Measurements from ENCODE around the gene VCP.

VCP gene

DNA sequence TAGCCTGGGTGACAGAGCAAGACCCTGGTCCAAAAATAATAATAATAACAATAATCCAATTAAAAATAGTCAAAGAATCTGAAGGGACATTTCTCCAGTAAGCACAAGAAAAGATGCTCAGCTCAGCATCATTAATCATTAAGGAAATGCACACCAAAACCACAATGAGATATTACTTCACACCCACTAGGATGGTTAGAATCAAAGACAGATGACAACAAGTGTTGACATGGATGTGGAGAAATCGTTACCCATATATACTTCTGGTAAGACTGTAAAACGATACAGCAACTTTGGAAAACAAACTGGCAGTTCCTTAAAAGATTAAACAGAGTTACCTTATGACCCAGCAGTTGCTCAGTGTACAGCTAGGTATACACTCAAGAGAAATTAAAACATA, 12.7 kb upstream of the VCP start:
- no peak for DNase-seq (ENCODE audit: low read depth in 2 of 2)

DNA sequence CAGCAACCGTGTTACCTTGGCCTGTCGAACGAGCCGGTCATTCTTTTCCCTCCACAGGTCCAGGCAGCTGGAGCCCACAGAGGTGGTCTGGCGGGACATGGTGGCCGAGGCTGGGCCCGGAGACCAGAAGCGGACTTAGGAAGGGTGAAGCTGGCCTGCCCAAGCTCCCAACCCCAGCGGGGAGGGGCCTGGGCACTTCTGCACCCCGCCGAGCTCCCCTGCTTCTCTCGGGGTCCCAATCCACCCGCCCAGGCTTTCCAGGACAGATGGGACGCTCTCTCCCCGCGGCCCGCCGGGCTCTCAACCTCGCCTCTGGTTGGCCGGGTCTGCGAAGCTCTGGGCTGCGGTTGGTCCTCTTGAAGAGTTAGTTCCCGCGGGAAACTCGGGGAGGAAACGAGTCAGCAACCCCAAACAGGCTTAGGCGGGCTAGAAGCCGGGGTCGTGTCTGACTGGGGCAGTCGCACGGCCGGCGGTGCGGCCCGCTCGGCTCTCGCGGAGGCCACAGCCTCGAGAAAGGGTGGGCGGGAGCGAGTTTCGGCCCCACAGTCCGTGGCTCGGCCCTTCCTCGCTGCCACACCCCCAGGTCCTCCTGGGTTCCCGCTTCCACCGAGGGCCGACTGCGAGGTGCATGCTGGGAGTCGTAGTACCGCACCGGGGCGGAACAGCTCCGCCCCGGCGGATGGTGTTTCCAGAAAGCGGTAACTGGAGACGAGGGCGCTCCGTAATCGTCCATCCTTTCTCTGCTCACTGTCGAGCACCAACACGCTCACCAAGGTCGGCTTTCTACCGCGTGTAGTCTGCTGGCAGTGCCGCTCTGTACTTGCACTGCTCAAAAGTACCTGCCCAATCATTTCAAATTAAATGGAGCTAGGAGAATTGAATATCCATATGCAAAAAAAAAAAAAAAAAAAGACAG, 7.3 kb upstream of the VCP start, which contains the start of gene FANCG:
TSS of gene FANCG (minus strand) at position 517 of the 916 bp plus-strand sequence. CDS start at position 99, 418 bp downstream.
- peak; percentile 93 for DNase-seq (ENCODE audit: low read depth in 2 of 2)
- H3K4me3 ChIP-seq (replicated peaks in 1 of 2; ENCODE audit: low read depth in 2 of 2, low read length in 2 of 2) = peak within 1 kb of the TSS; percentile 71 to 74
- TF ChIP-seq, protein P1, sequence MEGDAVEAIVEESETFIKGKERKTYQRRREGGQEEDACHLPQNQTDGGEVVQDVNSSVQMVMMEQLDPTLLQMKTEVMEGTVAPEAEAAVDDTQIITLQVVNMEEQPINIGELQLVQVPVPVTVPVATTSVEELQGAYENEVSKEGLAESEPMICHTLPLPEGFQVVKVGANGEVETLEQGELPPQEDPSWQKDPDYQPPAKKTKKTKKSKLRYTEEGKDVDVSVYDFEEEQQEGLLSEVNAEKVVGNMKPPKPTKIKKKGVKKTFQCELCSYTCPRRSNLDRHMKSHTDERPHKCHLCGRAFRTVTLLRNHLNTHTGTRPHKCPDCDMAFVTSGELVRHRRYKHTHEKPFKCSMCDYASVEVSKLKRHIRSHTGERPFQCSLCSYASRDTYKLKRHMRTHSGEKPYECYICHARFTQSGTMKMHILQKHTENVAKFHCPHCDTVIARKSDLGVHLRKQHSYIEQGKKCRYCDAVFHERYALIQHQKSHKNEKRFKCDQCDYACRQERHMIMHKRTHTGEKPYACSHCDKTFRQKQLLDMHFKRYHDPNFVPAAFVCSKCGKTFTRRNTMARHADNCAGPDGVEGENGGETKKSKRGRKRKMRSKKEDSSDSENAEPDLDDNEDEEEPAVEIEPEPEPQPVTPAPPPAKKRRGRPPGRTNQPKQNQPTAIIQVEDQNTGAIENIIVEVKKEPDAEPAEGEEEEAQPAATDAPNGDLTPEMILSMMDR (IDR thresholded peaks at IDR 0.05; ENCODE audit: low read depth, low read length) = no peak

More for the DNA sequence above, 12.7 kb upstream of the VCP start:
- H3K4me3 ChIP-seq (replicated peaks in 1 of 2; ENCODE audit: low read depth in 2 of 2, low read length in 2 of 2) = no peak overlapping the region
- TF ChIP-seq, protein P1 (IDR thresholded peaks at IDR 0.05; ENCODE audit: low read depth, low read length) = no peak

DNA sequence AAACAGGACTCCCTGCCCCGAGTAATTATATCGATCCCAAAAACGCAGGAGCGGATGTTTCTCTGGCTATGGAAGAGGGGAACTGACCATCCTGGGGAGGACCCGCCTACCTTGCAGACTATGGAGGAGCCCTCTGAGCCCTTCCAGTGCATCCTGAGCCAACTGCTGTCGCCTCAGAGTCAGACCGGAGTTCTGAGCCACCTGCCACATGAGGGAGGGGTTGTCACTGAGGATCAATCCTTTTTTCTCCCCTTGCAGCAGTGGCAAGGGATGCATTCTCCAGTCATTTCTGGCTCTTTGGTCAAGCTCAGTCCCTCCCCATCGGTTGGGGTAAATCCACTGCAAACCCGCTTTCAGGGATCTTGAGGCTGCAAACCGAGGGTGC, 6.6 kb upstream of the VCP start:
- TF ChIP-seq, protein P1 (IDR thresholded peaks at IDR 0.05; ENCODE audit: low read depth, low read length) = no peak
- H3K4me3 ChIP-seq (replicated peaks in 1 of 2; ENCODE audit: low read depth in 2 of 2, low read length in 2 of 2) = peak overlapping the region; percentile 71 to 74
- DNase-seq (ENCODE audit: low read depth in 2 of 2) = no peak

DNA sequence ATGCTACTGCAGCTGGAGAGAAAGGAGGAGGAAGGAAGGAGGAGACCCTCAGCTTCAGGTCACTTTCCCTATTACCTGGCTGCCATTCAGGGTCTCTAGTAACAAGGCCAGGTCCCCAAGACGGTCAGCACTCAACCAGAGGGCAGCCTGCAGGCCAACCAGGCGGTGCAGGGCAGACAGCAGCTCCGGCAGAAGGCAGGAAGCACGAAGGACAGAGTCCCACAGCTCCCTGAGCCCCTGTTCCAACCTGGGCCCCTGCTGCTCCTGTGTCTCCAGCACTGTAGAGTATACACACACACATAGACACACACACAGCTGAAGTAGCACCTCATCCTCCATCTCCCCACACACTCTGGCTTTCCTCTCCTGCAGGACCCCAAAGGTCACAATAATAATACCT, 5.6 kb upstream of the VCP start:
- H3K4me3 ChIP-seq (replicated peaks in 1 of 2; ENCODE audit: low read depth in 2 of 2, low read length in 2 of 2) = no peak overlapping the region
- no peak for DNase-seq (ENCODE audit: low read depth in 2 of 2)
- TF ChIP-seq, protein P1 (IDR thresholded peaks at IDR 0.05; ENCODE audit: low read depth, low read length) = no peak

DNA sequence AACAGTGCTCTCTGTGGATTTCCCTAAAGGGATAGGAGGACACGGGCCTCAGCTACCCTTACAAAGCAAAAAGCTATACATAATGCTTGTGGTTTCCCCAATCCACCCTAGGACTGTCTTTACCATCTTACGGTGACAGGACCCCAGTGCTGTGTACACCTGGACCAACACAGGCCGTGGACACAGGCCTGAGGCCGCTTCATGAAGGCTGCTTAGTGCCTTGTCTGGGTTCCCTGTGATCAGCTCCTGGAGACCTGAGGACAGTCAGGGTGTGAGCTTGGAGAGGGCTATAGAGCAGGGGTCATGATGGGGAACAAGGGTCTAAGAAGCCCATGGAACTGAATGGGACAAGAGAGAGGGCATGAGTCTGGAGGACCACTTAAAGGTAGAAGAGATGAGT, 4.4 kb upstream of the VCP start:
- no peak for DNase-seq (ENCODE audit: low read depth in 2 of 2)
- no peak overlapping the region for H3K4me3 ChIP-seq (replicated peaks in 1 of 2; ENCODE audit: low read depth in 2 of 2, low read length in 2 of 2)
- TF ChIP-seq, protein P1 (IDR thresholded peaks at IDR 0.05; ENCODE audit: low read depth, low read length) = no peak

DNA sequence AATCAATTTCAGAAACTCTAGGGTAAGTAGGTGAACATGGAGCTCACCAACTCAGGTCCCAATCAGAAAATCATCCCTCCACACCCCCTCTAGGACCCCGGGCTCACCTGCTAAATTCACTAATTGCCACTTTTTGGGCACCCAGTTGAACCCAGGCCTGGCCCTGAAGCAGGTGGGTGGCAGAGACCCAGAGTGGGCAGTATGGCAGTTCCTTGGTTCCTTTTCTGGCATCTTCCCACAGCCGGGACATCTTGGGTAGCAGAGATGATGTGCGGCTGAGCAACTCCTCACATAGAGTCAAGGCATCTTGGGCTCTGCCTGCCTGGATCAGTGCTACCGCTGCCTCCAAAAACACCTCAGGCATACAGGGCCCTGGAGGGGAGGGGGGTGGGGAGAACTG, 2.9 kb upstream of the VCP start:
- TF ChIP-seq, protein P1 (IDR thresholded peaks at IDR 0.05; ENCODE audit: low read depth, low read length) = no peak

More for the DNA sequence above, 2.9 kb upstream of the VCP start:
- H3K4me3 ChIP-seq (replicated peaks in 1 of 2; ENCODE audit: low read depth in 2 of 2, low read length in 2 of 2) = no peak overlapping the region
- DNase-seq (ENCODE audit: low read depth in 2 of 2) = no peak

Data from cardiac fibroblast (primary cell).